K562 (cell line): Measurements from ENCODE around the gene CCNK. TPM values are rescaled to one million over a fixed set of nuclear protein-coding genes. Genes with fewer than 3 reads are reported as not detected.

Source experiments
- ATAC-seq: fragments of 200-7000 bp; cut with Tn5 transposase; 3 replicates; pipeline ENCODE4 v1.9.1; 2020; ENCODE audit warnings: moderate library complexity
- BruUV-seq: library from RNA; stranded (reverse); fragments of 400-500 nt; replicated peaks from 2 replicates; lab custom pipeline; 2021; lab: Mats Ljungman, UMichigan
- CTCF ChIA-PET: fragments of 300-600 bp; formaldehyde crosslinking; extraction: SDS; loops from one replicate; lab custom pipeline; 2021; ENCODE audit warnings: low intra/inter-chr PET ratio; lab: Yijun Ruan, JAX
- POLR2A ChIA-PET: fragments of 300-600, 350-650 bp; sonication (Branson Sonifier 250); formaldehyde crosslinking; extraction: SDS; loops from one replicate; lab custom pipeline; 2021; ENCODE audit warnings: antibody characterized with exemption, inconsistent platforms; lab: Yijun Ruan, JAX
- DNase-seq, 4 experiments: peaks; one replicate each; pipeline versions ENCODE4 v3.0.0 to v3.0.0-alpha.2; 2011 to 2018; ENCODE audit warnings: low spot score in 3 of 4, mixed read lengths in 3 of 4; ENCODE audit errors: extremely low read depth in 1 of 4
- FAIRE-seq: peaks from 2 replicates; lab custom pipeline; 2011; peaks lifted over from hg19 to GRCh38; lab: Jason Lieb, UNC
- H2AFZ ChIP-seq: 2 replicates; pipeline ENCODE4 v1.6.0; 2011; ENCODE audit warnings: low read depth, low read length, control low read depth, inconsistent platforms
- H3K27ac ChIP-seq: fragments of 200-600 bp; 3 replicates; pipeline ENCODE4 v1.8.0; 2011; ENCODE audit warnings: low read depth, mild to moderate bottlenecking, control low read depth, inconsistent platforms, low read length, moderate library complexity, mixed read lengths; ENCODE audit errors: extremely low read depth
- H3K27me3 ChIP-seq, 2 experiments: fragments of 300-600 bp in 1 of 2; 2 replicates in 1 of 2; 3 replicates in 1 of 2; pipeline versions ENCODE4 v1.6.0 to v1.8.0; 2011; ENCODE audit warnings: inconsistent platforms in 2 of 2, low read length in 2 of 2, mild to moderate bottlenecking in 1 of 2, mixed read lengths in 1 of 2, moderate library complexity in 1 of 2; ENCODE audit not compliant: control insufficient read depth in 2 of 2, insufficient read depth in 2 of 2
- H3K36me3 ChIP-seq: fragments of 300-600 bp; 3 replicates; pipeline ENCODE4 v1.8.0; 2011; ENCODE audit warnings: mild to moderate bottlenecking, low read length, inconsistent platforms; ENCODE audit not compliant: control insufficient read depth, insufficient read depth
- H3K4me1 ChIP-seq, 2 experiments: fragments of 200-600 bp in 1 of 2; replicated peaks in 1 of 2; 2 replicates in 1 of 2; 3 replicates in 1 of 2; pipeline versions ENCODE4 v1.5.1 to v1.8.0; 2011; ENCODE audit warnings: inconsistent platforms in 2 of 2, low read length in 2 of 2, mild to moderate bottlenecking in 1 of 2, mixed read lengths in 1 of 2, moderate library complexity in 1 of 2; ENCODE audit not compliant: control insufficient read depth in 2 of 2, insufficient read depth in 2 of 2
- H3K4me2 ChIP-seq: 2 replicates; pipeline ENCODE4 v1.6.1; 2011; ENCODE audit warnings: low read length, control low read depth, inconsistent platforms, mixed read lengths; ENCODE audit not compliant: insufficient read depth
- H3K4me3 ChIP-seq: fragments of 200-600 bp; sonication (generic), shearing (Covaris generic); 2 replicates; pipeline ENCODE4 v1.5.1; 2016; ENCODE audit warnings: control low read depth, inconsistent platforms
- H3K79me2 ChIP-seq: fragments of 200-600 bp; 3 replicates; pipeline ENCODE4 v1.8.0; 2011; ENCODE audit warnings: low read length, inconsistent platforms; ENCODE audit not compliant: control insufficient read depth, insufficient read depth
- H3K9ac ChIP-seq, 2 experiments: 2 replicates each; pipeline versions ENCODE4 v1.6.0 to v1.6.1; 2011; ENCODE audit warnings: low read depth in 2 of 2, low read length in 2 of 2, control low read depth in 1 of 2, inconsistent platforms in 1 of 2, mild to moderate bottlenecking in 1 of 2, mixed read lengths in 1 of 2; ENCODE audit not compliant: insufficient read depth in 1 of 2
- H3K9me1 ChIP-seq: one replicate; pipeline ENCODE4 v1.6.0; 2011; ENCODE audit warnings: inconsistent platforms, mild to moderate bottlenecking, low read length, moderate library complexity; ENCODE audit not compliant: control insufficient read depth, insufficient read depth
- H3K9me3 ChIP-seq: replicated peaks from 2 replicates; pipeline ENCODE4 v1.5.1; 2011; ENCODE audit warnings: low read depth, low read length, inconsistent platforms; ENCODE audit not compliant: control insufficient read depth, insufficient read depth
- H4K20me1 ChIP-seq: replicated peaks from 2 replicates; pipeline ENCODE4 v1.6.1; 2011; ENCODE audit warnings: low read length, inconsistent platforms, mixed read lengths; ENCODE audit not compliant: control insufficient read depth, insufficient read depth
- GABPB2 ChIP-seq: fragments of 250-450 bp; sonication (Bioruptor Pico); conservative IDR thresholded peaks from 2 replicates; pipeline ENCODE4 v1.5.1; 2021; ENCODE audit warnings: mild to moderate bottlenecking
- MAFF ChIP-seq: IDR thresholded peaks from 2 replicates; pipeline ENCODE4 v1.6.1; 2012; ENCODE audit warnings: low read length, improper control_type of control experiment
- MBD2 ChIP-seq: sonication (generic); IDR thresholded peaks from 2 replicates; pipeline ENCODE4 v1.6.1; 2016; ENCODE audit warnings: low read depth, borderline replicate concordance
- WGBS: fragments of 100-300 bp; shearing (Covaris generic); methylation state at CpG from one replicate; pipeline ENCODE4 v1.1.6; 2016; ENCODE audit warnings: low coverage, mixed read lengths; ENCODE audit not compliant: insufficient coverage; ENCODE audit errors: missing lambda C conversion rate; 5-methylcytosine and 5-hydroxymethylcytosine counted together
- in situ Hi-C: fragments of 300-500 bp; cut with MboI; formaldehyde crosslinking; loops from 4 replicates; pipeline ENCODE4 v1.15.0; 2018; ENCODE audit warnings: inconsistent platforms, mixed read lengths
- intact Hi-C: fragments of 100-400 bp; cut with micrococcal nuclease; formaldehyde crosslinking; loops from 2 replicates; pipeline ENCODE4 v1.14.2; 2022
- polyA plus RNA-seq, 8 experiments: library from polyadenylated mRNA; depleted of rRNA in 4 of 8; stranded (reverse) in 5 of 8; unstranded in 3 of 8; fragments of >200 nt; fragmentation: Nextera tagmentation in 2 of 8; fragmentation: Illumina TruSeq in 1 of 8; extraction: Ambion mirVana in 2 of 8; extraction: Trizol in 1 of 8; gene quantifications; 2 replicates each; pipeline versions ENCODE4 v1.2.1 to v1.2.3, GENCODE V29; 2011 to 2014; ENCODE audit warnings: inconsistent platforms in 1 of 8, missing spikeins in 1 of 8
- total RNA-seq, 7 experiments: library from RNA; depleted of rRNA in 6 of 7; stranded (reverse); fragments of >200 nt in 6 of 7; fragmentation: Illumina TruSeq in 2 of 7; extraction: Trizol in 2 of 7; gene quantifications; 2 replicates each; pipeline versions ENCODE4 v1.2.1 to v1.2.3, GENCODE V29; 2011 to 2021; ENCODE audit warnings: low replicate concordance in 1 of 7
- TF ChIP-seq, protein P1 (sequence below): fragments of 450-650 bp; IDR thresholded peaks from 2 replicates; pipeline ENCODE4 v1.6.1; 2016; ENCODE audit warnings: antibody characterized with exemption

CCNK gene
- total and polyA plus RNA-seq, 9 of the 15 experiments (the other 6 are each of a cell fraction or from before 2014, with no cell fraction given): 5.8 to 84.2 (median 16.4) TPM

DNA sequence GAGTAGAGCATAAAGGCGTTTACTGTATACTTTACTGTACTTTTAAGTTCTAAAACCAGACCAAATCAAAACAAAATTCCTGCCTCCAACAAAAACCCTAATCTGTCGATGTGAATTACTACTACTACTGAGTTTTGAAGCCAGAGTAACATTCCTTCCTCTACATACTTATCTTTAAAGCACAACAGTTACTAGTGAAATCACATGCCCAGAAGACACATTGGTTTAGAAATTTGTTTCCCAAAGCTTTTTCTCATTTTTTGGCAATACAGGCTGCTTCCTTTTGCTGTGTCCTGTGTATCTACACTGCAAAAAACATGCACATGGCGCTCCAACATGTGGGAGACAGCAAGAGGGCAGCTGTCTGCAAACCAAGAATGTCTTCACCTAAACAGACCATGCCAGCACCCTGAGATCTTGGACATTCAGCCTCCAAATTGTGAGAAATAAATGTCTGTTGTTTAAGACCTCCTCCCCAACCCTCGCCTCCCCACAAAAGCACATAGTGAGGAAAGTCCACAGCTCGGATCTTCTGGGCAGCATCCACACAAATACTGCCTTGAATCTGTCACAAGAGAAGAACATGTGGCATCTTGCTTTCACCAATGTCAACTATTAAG, 21.6 kb upstream of the CCNK start:
- in situ Hi-C loops: no loop called here
- H3K9me3 ChIP-seq: no peaks in the 10 kb centered on the region
- POLR2A ChIA-PET: interaction anchor here (0.9 kb wide), 1 partner anchor 11 kb away, joined by 3 read pairs; no protein-coding TSS in a partner anchor
- no peak overlapping the region for H3K9ac ChIP-seq
- peaks cover 4% of the 10 kb centered on the region; the same call in 1 of the 3 replicates for H3K79me2 ChIP-seq
- H3K36me3 ChIP-seq: peaks cover 73% of the 10 kb centered on the region; the same call in 2 of the 3 replicates
- H3K4me2 ChIP-seq: no peak overlapping the region
- no TSS peak for BruUV-seq
- CTCF ChIA-PET: no interaction called here
- no peak overlapping the region for H3K27ac ChIP-seq
- 86% methylated on average over 5 of the region's 5 CpGs for whole genome bisulfite sequencing
- no peaks in the 10 kb centered on the region for H3K27me3 ChIP-seq
- no peak overlapping the region for H2AFZ ChIP-seq
- no peaks in the 10 kb centered on the region for H3K9me1 ChIP-seq
- intact Hi-C loops: no loop called here
- DNase-seq (no peak), ATAC-seq (no peak), FAIRE-seq (no peak)
- H3K4me3 ChIP-seq: no peak overlapping the region
- TF ChIP-seq, protein P1, sequence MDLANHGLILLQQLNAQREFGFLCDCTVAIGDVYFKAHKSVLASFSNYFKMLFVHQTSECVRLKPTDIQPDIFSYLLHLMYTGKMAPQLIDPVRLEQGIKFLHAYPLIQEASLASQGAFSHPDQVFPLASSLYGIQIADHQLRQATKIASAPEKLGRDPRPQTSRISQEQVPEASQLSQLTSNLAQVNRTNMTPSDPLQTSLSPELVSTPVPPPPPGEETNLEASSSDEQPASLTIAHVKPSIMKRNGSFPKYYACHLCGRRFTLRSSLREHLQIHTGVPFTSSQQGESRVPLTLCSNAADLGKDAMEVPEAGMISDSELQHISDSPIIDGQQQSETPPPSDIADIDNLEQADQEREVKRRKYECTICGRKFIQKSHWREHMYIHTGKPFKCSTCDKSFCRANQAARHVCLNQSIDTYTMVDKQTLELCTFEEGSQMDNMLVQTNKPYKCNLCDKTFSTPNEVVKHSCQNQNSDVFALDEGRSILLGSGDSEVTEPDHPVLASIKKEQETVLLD: no peak
- TF ChIP-seq MBD2 (no peak), MAFF (no peak), GABPB2 (CRISPR knock-in tag) (no peak)
- peaks cover 6% of the 10 kb centered on the region; the same call in 1 of the 2 replicates for H4K20me1 ChIP-seq
- H3K4me1 ChIP-seq: peaks cover 0 to 12% of the 10 kb centered on the region in 2 experiments; a peak in 2 of 5 replicates
